Upper lobe of left lung (tissue), 4 donors: Measurements from ENCODE around the gene CC2D1B.

Source experiments
- CTCF ChIP-seq, 6 experiments: fragments of 450-650 bp in 4 of 6; fragments of 200-600 bp in 2 of 6; sonication (generic) in 2 of 6; IDR thresholded peaks; one replicate each; pipeline ENCODE4 v1.5.1; 2016 to 2019; ENCODE audit warnings: antibody characterized with exemption in 6 of 6
- POLR2A ChIP-seq, 4 donors: fragments of 450-650 bp; IDR thresholded peaks; one replicate each; pipeline ENCODE4 v1.5.1; 2016 to 2017; ENCODE audit warnings: antibody characterized with exemption in 4 of 4, mild to moderate bottlenecking in 2 of 4

GRCh38 chr1:52402860-52403240 lies 36.8 kb upstream of the CC2D1B start:
- no peak for TF ChIP-seq CTCF (IDR thresholded peaks at IDR 0.05)
- TF ChIP-seq POLR2A (IDR thresholded peaks at IDR 0.05), result no peak
